ENCODE results near the gene COBL. TPM values are rescaled to one million over a fixed set of nuclear protein-coding genes. Genes with fewer than 3 reads are reported as not detected.

The COBL gene
- total RNA-seq, 1 donor from 2014 or later, result not detected

DNA sequence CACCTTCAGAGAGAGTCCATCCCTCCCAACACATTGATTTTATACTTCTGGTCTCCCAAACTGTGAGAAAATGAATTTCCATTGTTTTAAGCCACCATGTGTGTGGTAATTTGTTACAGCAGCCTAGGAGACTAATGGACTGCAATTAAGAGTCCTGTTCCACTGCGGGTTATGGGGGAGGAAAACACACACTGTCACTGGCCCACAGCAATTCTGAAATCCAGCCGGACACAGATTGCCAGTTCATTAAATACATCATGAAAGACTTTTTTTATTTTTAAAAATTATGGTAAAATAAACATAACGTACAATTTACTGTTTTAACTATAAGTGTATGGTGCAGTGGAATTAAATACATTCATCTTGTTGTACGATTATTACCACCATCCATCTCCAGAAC, 340.5 kb downstream of the COBL start:
- intact Hi-C loops (cut with micrococcal nuclease), result no loop called here

DNA sequence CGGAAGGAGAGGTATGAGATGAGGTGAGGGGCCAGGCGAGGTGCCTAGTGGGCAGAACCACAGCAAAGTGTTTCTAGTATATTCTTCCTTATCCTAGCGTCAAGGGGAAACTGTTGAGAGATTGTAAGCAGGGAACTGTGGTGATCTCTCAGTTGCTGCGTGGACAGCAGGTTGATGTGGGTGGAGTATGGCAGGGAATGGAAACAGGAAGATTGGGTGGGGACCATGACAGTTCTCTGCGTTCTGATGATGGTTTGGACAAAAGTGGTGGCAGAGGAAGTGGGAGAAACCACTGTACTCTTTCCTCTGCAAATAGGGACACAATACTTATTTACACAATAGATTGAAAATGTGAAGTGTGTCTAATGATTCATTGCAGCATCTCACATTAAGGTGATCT, 342.4 kb downstream of the COBL start:
- intact Hi-C loops (cut with micrococcal nuclease), result no loop called here

DNA sequence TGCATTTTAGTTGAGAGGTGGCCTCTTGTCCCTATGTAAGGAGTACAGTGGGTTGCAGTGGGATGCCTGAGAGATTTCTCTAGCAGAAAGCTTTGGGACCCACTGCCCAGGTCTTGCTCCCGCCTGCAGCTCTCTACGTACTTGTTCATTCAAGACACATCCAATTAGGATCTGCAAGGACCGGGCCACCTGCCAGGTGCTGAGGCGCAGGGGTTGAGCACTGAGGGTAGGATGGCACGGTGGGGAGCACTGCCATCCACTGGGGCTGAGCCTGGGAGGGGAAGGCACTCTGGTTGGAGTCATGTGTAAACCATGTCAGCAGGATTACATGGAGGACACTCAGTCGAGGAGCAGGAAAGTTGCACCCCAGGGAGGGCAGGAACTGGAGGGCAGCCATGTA, 342.8 kb downstream of the COBL start:
- intact Hi-C loops (cut with micrococcal nuclease), result no loop called here

DNA sequence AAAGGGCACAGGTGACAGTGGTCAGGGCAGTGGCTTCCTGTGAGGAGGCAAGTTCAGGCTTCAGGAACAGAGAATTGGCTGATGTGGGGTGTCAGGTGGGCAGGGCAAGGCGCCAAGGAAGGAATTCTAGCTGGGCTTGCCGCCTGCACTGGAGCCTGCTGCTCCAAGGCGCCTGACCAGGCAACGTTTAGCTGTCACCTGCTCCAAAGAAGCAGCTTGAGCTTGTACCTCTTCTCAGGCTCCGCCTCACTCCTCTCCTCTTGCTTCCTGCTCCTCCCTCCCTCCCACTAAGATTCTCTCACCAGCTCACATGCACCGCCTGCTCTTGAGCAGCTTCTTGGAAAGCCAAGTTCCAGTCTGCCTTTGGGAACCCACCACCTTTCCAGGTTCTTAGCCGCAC, 346.5 kb downstream of the COBL start:
- intact Hi-C loops (cut with micrococcal nuclease), result no loop called here
